Prostate gland (tissue), 2 donors: Measurements from ENCODE around the gene FZD8.

Experiments used
- POLR2A ChIP-seq: fragments of 450-650 bp; IDR thresholded peaks from one replicate; pipeline ENCODE4 v1.6.1; 2016; ENCODE audit warnings: antibody characterized with exemption, mild to moderate bottlenecking
- TF ChIP-seq, protein P1 (sequence below), 4 experiments: fragments of 200-600 bp in 2 of 4; fragments of 450-650 bp in 2 of 4; sonication (generic) in 2 of 4; IDR thresholded peaks; 1 replicate in 3 of 4; 2 replicates in 1 of 4; pipeline ENCODE4 v1.5.1; 2016 to 2019; ENCODE audit warnings: antibody characterized with exemption in 4 of 4, mild to moderate bottlenecking in 2 of 4, moderate library complexity in 2 of 4

- TF ChIP-seq, protein P1, sequence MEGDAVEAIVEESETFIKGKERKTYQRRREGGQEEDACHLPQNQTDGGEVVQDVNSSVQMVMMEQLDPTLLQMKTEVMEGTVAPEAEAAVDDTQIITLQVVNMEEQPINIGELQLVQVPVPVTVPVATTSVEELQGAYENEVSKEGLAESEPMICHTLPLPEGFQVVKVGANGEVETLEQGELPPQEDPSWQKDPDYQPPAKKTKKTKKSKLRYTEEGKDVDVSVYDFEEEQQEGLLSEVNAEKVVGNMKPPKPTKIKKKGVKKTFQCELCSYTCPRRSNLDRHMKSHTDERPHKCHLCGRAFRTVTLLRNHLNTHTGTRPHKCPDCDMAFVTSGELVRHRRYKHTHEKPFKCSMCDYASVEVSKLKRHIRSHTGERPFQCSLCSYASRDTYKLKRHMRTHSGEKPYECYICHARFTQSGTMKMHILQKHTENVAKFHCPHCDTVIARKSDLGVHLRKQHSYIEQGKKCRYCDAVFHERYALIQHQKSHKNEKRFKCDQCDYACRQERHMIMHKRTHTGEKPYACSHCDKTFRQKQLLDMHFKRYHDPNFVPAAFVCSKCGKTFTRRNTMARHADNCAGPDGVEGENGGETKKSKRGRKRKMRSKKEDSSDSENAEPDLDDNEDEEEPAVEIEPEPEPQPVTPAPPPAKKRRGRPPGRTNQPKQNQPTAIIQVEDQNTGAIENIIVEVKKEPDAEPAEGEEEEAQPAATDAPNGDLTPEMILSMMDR (IDR thresholded peaks at IDR 0.05): no peak
- no peak for TF ChIP-seq POLR2A
Measured at GRCh38 chr10:35611750-35612149, 30.3 kb downstream of the FZD8 start.
